Activated B cell treated with CpG ODN at 0.5 μM for 24 hours (primary cell): ENCODE results near the gene CD80. TPM values are rescaled to one million over a fixed set of nuclear protein-coding genes. Genes with fewer than 3 reads are reported as not detected.

Experiments used
- ATAC-seq: fragments of 200-7000 bp; cut with Tn5 transposase; one replicate; pipeline ENCODE4 v1.10.0; 2021; ENCODE audit warnings: low read depth, mild to moderate bottlenecking, moderate library complexity
- CTCF ChIA-PET: fragments of 350-600 bp; sonication (Branson Sonifier 250); formaldehyde crosslinking; loops from one replicate; lab custom pipeline; 2021; ENCODE audit warnings: antibody characterized with exemption; lab: Charles Lee
- POLR2A ChIA-PET: fragments of 350-600 bp; sonication (Branson Sonifier 250); formaldehyde crosslinking; loops from one replicate; lab custom pipeline; 2021; ENCODE audit warnings: antibody characterized with exemption; lab: Charles Lee
- DNase-seq: peaks from one replicate; pipeline ENCODE4 v3.0.0; 2022
- H3K27ac Mint-ChIP-seq: one replicate; pipeline ENCODE4 v1.8.0; 2020; ENCODE audit warnings: mixed read lengths
- H3K27me3 Mint-ChIP-seq: one replicate; pipeline ENCODE4 v1.8.0; 2021; ENCODE audit warnings: mixed read lengths
- H3K36me3 Mint-ChIP-seq: one replicate; pipeline ENCODE4 v1.8.0; 2021; ENCODE audit warnings: low read depth, mixed read lengths
- H3K4me1 Mint-ChIP-seq: one replicate; pipeline ENCODE4 v1.8.0; 2021; ENCODE audit warnings: mixed read lengths
- H3K4me3 Mint-ChIP-seq: one replicate; pipeline ENCODE4 v1.8.0; 2020; ENCODE audit warnings: mild to moderate bottlenecking, mixed read lengths
- H3K9me3 Mint-ChIP-seq: one replicate; pipeline ENCODE4 v1.8.0; 2020; ENCODE audit warnings: mixed read lengths
- CTCF ChIP-seq: fragments of 200-600 bp; IDR thresholded peaks from one replicate; pipeline ENCODE4 v1.8.0; 2022; ENCODE audit warnings: antibody characterized with exemption, mild to moderate bottlenecking
- intact Hi-C: fragments of 100-400 bp; cut with micrococcal nuclease; formaldehyde crosslinking; loops from one replicate; pipeline ENCODE4 v1.15.1; 2024
- total RNA-seq: library from RNA; stranded (reverse); gene quantifications from 2 replicates; pipeline ENCODE4 v1.2.3, GENCODE V29; 2022

Gene CD80
- total RNA-seq, 1 donor from 2014 or later, result 88.1 TPM

- H3K4me3 Mint-ChIP-seq, result no peak overlapping the region
- peaks cover 15% of the 10 kb centered on the region for H3K4me1 Mint-ChIP-seq
- no peak for TF ChIP-seq CTCF
- CTCF ChIA-PET, result interaction anchor here (0.9 to 1.1 kb wide), 2 partner anchors 133 to 150 kb away, joined by 3 to 4 read pairs; no protein-coding TSS in a partner anchor
- no peaks in the 10 kb centered on the region for H3K27me3 Mint-ChIP-seq
- H3K27ac Mint-ChIP-seq, result no peak overlapping the region
- POLR2A ChIA-PET, result interaction anchor here (1.0 kb wide), 2 partner anchors 32 to 110 kb away, joined by 3 read pairs; partner anchors contain the start of gene TIMMDC1
- no peak for ATAC-seq
- DNase-seq, result no peak
- intact Hi-C loops, result no loop called here
- peaks cover 89% of the 10 kb centered on the region for H3K36me3 Mint-ChIP-seq
- H3K9me3 Mint-ChIP-seq, result no peaks in the 10 kb centered on the region
These were observed 29.0 kb downstream of the CD80 start for GRCh38 chr3:119530456-119530855.

- H3K36me3 Mint-ChIP-seq, result peaks cover 89% of the 10 kb centered on the region
- no peak for TF ChIP-seq CTCF
These were observed 29.5 kb downstream of the CD80 start for GRCh38 chr3:119529883-119530282.

GRCh38 chr3:119527714-119528113 is 31.7 kb downstream of the CD80 start:
- CTCF ChIA-PET, result no interaction called here
- Mint-ChIP-seq H3K9me3 (no peaks in the 10 kb centered on the region), H3K27ac (no peak overlapping the region), H3K4me1 (peaks cover 13% of the 10 kb centered on the region), H3K36me3 (peaks cover 92% of the 10 kb centered on the region), H3K27me3 (no peaks in the 10 kb centered on the region), H3K4me3 (no peak overlapping the region)
- POLR2A ChIA-PET, result no interaction called here
- DNase-seq (no peak), ATAC-seq (no peak)
- TF ChIP-seq CTCF, result no peak
- intact Hi-C loops, result no loop called here

More at GRCh38 chr3:119529883-119530282, 29.5 kb downstream of the CD80 start:
- Mint-ChIP-seq H3K27me3 (no peaks in the 10 kb centered on the region), H3K9me3 (no peaks in the 10 kb centered on the region), H3K4me3 (no peak overlapping the region), H3K4me1 (peaks cover 17% of the 10 kb centered on the region), H3K27ac (no peak overlapping the region)
- CTCF ChIA-PET, result interaction anchor here (0.9 to 1.1 kb wide), 2 partner anchors 133 to 151 kb away, joined by 3 to 4 read pairs; no protein-coding TSS in a partner anchor
- no peak for DNase-seq
- POLR2A ChIA-PET, result interaction anchor here (1.0 kb wide), 2 partner anchors 32 to 110 kb away, joined by 3 read pairs; partner anchors contain the start of gene TIMMDC1
- intact Hi-C loops, result no loop called here
- no peak for ATAC-seq

- CTCF ChIA-PET, result interaction anchor here (0.9 to 2.2 kb wide), 8 partner anchors 9 to 165 kb away, joined by 3 to 10 read pairs (median 4); partner anchors contain the start of gene COX17
- intact Hi-C loops, result loop anchor here (1.0 kb wide), 4 partner anchors 13 to 156 kb away; partner anchors contain the start of genes CD80 and COX17
- POLR2A ChIA-PET, result interaction anchor here (1.4 to 1.6 kb wide), 2 partner anchors 54 to 151 kb away, joined by 3 to 4 read pairs; partner anchors contain the start of gene ADPRH
- Mint-ChIP-seq H3K4me1 (peaks cover 10% of the 10 kb centered on the region), H3K4me3 (no peak overlapping the region), H3K27me3 (no peaks in the 10 kb centered on the region), H3K27ac (peak overlapping the region; percentile 15), H3K9me3 (no peaks in the 10 kb centered on the region), H3K36me3 (peaks cover 93% of the 10 kb centered on the region)
- no peak for DNase-seq
- ATAC-seq, result no peak
- TF ChIP-seq CTCF, result no peak
These were observed 34.3 kb downstream of the CD80 start for GRCh38 chr3:119524931-119525662.

GRCh38 chr3:119518026-119518425 is 41.4 kb downstream of the CD80 start:
- TF ChIP-seq CTCF, result no peak
- DNase-seq, result no peak
- Mint-ChIP-seq H3K27me3 (no peaks in the 10 kb centered on the region), H3K4me3 (no peak overlapping the region), H3K4me1 (peaks cover 14% of the 10 kb centered on the region), H3K9me3 (no peaks in the 10 kb centered on the region), H3K27ac (no peak overlapping the region), H3K36me3 (peaks cover 92% of the 10 kb centered on the region)
- ChIA-PET CTCF (no interaction called here), POLR2A (no interaction called here)
- no peak for ATAC-seq
- intact Hi-C loops, result no loop called here
